GM23248 (cell line): Measurements from ENCODE around the gene ARFIP1. TPM values are rescaled to one million over a fixed set of nuclear protein-coding genes. Genes with fewer than 3 reads are reported as not detected.

Experiments
- DNase-seq: peaks from one replicate; pipeline ENCODE4 v3.0.0-alpha.2; 2015
- H2AFZ ChIP-seq: fragments of 200-600 bp; sonication (generic); 2 replicates; pipeline ENCODE4 v1.6.1; 2016; ENCODE audit warnings: antibody characterized with exemption
- H3F3A ChIP-seq: fragments of 200-600 bp; sonication (generic); 2 replicates; pipeline ENCODE4 v1.6.1; 2016; ENCODE audit warnings: mild to moderate bottlenecking, antibody characterized with exemption, mixed run types; ENCODE audit not compliant: insufficient read depth
- H3K27ac ChIP-seq: fragments of 200-600 bp; sonication (generic); 2 replicates; pipeline ENCODE4 v1.5.1; 2016; ENCODE audit warnings: mild to moderate bottlenecking
- H3K27me3 ChIP-seq: fragments of 200-600 bp; sonication (generic); replicated peaks from 2 replicates; pipeline ENCODE4 v1.6.1; 2016; ENCODE audit warnings: mild to moderate bottlenecking; ENCODE audit not compliant: insufficient read depth
- H3K36me3 ChIP-seq: fragments of 200-600 bp; sonication (generic); 2 replicates; pipeline ENCODE4 v1.6.1; 2016; ENCODE audit warnings: low read depth, mild to moderate bottlenecking
- H3K4me1 ChIP-seq: fragments of 200-600 bp; sonication (generic); 2 replicates; pipeline ENCODE4 v1.6.1; 2016; ENCODE audit warnings: mild to moderate bottlenecking; ENCODE audit not compliant: insufficient read depth
- H3K4me2 ChIP-seq: fragments of 200-600 bp; sonication (generic); one replicate; pipeline ENCODE4 v1.6.1; 2016; ENCODE audit warnings: mild to moderate bottlenecking; ENCODE audit not compliant: unreplicated experiment
- H3K4me3 ChIP-seq: fragments of 200-600 bp; sonication (generic); 2 replicates; pipeline ENCODE4 v1.5.1; 2016; ENCODE audit warnings: mild to moderate bottlenecking
- H3K79me2 ChIP-seq: fragments of 200-600 bp; sonication (generic); 2 replicates; pipeline ENCODE4 v1.6.1; 2016; ENCODE audit warnings: mild to moderate bottlenecking; ENCODE audit not compliant: insufficient read depth
- H3K9ac ChIP-seq: fragments of 200-600 bp; sonication (generic); 2 replicates; pipeline ENCODE4 v1.6.1; 2016; ENCODE audit warnings: mild to moderate bottlenecking
- H3K9me2 ChIP-seq: fragments of 200-600 bp; sonication (generic); 2 replicates; pipeline ENCODE4 v1.6.1; 2016; ENCODE audit warnings: mixed run types, mild to moderate bottlenecking, moderate library complexity; ENCODE audit not compliant: insufficient read depth
- H3K9me3 ChIP-seq: fragments of 200-600 bp; sonication (generic); one replicate; pipeline ENCODE4 v1.6.1; 2017; ENCODE audit warnings: low read depth
- H4K20me1 ChIP-seq: fragments of 200-600 bp; sonication (generic); 2 replicates; pipeline ENCODE4 v1.6.0; 2016; ENCODE audit not compliant: insufficient read depth
- EZH2 ChIP-seq: fragments of 200-600 bp; sonication (generic); IDR thresholded peaks from 2 replicates; pipeline ENCODE4 v1.6.1; 2018; ENCODE audit warnings: antibody characterized with exemption, mild to moderate bottlenecking; ENCODE audit not compliant: insufficient read depth, poor library complexity, severe bottlenecking
- EZH2phosphoT487 ChIP-seq: fragments of 200-600 bp; sonication (generic); IDR thresholded peaks from 2 replicates; pipeline ENCODE4 v1.6.1; 2018; ENCODE audit warnings: antibody characterized with exemption, moderate library complexity, mild to moderate bottlenecking, low read depth; ENCODE audit not compliant: insufficient read depth
- WGBS, 2 experiments: methylation state at CpG; one replicate each; pipeline ENCODE4 v1.1.6; 2015 to 2017; ENCODE audit warnings: low lambda C conversion rate in 2 of 2, low coverage in 1 of 2; ENCODE audit errors: missing lambda C conversion rate in 2 of 2; 5-methylcytosine and 5-hydroxymethylcytosine counted together
- in situ Hi-C: fragments of 300-500 bp; cut with MboI; formaldehyde crosslinking; loops from 2 replicates; pipeline ENCODE4 v1.15.0; 2020
- polyA plus RNA-seq: library from polyadenylated mRNA; unstranded; fragments of >200 nt; fragmentation: Nextera tagmentation; extraction: Ambion mirVana; gene quantifications from 2 replicates; pipeline ENCODE4 v1.2.1, GENCODE V29; 2016
- total RNA-seq: library from RNA; depleted of rRNA; stranded (reverse); fragments of >200 nt; shearing (Covaris generic); gene quantifications from 2 replicates; pipeline ENCODE4 v1.2.3, GENCODE V29; 2014

ARFIP1 gene
- total and polyA plus RNA-seq, 2 experiments from 2014 or later, result 40.7 to 61.4 TPM

DNA sequence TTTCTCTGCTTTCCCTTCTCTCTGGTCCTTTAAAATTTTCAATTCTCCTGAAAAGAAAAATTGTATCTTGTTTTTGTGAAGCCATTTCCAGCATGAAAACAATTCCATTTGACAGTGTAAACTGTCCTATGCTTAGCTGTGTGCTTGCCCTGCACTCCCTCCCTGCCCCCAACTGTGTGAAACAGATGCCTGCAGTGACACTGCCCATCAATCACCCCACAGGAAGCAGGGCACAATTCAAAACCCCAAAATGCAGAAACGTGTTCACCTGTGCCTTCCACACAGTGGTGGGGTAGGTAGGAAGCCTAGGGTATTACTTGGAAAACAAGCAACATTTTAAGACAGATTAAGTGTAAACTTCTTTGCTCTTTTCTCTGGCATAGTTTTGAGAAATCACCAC is 150.1 kb downstream of the ARFIP1 start:
- Histone ChIP-seq H3K4me3 (no peak overlapping the region), H4K20me1 (no peaks in the 10 kb centered on the region), H3K4me2 (no peak overlapping the region), H3K4me1 (no peaks in the 10 kb centered on the region), H3K36me3 (no peaks in the 10 kb centered on the region), H3K27me3 (no peaks in the 10 kb centered on the region), H3K9me2 (no peaks in the 10 kb centered on the region), H3K79me2 (no peaks in the 10 kb centered on the region), H2AFZ (no peak overlapping the region), H3K9me3 (no peaks in the 10 kb centered on the region), H3K9ac (no peak overlapping the region), H3K27ac (no peak overlapping the region), H3F3A (no peaks in the 10 kb centered on the region)
- TF ChIP-seq EZH2phosphoT487, result no peak
- no peak for TF ChIP-seq EZH2
- WGBS, 2 experiments, result 43 to 65% methylated on average over 1 of the region's 1 CpG
- in situ Hi-C loops, result no loop called here
- no peak for DNase-seq

DNA sequence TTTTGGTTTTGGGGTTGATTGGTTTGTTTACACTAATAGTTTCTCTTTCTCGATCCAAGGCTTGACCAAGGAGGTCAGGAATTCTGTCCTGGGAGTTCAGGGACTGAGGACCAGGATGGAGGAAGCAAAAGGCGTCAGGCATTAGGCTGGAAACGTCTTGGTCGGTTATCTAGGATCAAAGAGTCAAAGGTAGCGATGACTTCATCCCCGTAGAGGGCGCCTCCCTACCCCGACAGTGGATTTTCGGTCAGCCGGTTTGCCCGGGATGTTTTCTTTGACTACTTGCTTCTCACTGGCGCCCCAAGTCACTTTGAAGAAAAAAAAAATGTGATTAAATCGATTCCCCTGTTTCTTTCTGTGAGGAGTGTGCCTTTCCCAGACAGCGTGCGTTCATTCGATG is 155.4 kb downstream of the ARFIP1 start:
- H3K4me2 ChIP-seq, result no peak overlapping the region

DNA sequence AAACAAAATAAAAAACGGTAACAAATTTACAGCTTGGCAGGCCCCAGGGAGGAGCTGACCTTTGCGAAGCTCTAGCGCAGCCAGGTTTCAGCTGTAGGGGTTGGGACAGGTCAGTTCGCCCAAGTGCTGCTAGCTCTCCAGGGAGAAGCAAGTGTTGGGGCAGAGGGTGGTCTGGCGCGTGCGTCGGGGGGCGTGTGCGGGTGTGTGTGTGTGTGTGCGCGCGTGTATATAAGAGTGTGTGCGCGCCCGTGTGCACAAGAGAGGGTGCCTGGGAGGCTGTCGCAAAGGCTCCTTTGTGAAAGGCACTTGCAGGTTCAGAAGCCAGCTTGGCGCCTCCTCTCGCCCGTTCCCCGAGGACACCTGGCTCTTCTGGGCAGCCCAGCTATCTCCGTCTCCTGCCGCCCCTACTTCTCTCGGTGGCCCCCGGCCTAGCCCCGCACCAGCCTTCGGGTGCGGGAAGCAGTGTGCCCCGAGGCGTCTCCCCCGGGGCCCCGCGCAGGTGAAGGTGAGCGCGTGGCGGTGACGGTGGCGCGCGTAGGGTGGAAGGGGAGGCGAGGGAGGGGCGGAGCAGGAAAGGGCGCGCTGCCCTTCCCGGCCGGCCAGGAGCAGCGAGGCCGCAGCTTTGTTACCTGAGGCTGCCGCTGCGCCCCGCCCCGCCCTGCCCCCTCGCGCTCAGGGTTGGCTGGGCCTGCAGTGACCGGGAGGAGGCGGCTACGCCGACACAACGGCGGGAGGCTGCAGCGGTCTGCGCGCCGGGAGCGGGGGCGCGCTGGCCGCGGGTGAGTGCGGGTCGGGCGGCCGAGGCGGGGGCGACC is 156.1 kb downstream of the ARFIP1 start, which contains the start of gene FHDC1:
Gene FHDC1, plus strand, starts transcription at position 693 of the 815 bp plus-strand sequence. CDS start 6,735 bp downstream, outside the sequence.
- Histone ChIP-seq H3K4me2 (peak within 1 kb of the TSS; percentile 93), H4K20me1 (no peaks in the 10 kb centered on the region), H3K4me1 (no peaks in the 10 kb centered on the region), H3K79me2 (no peaks in the 10 kb centered on the region), H3F3A (no peaks in the 10 kb centered on the region), H3K9me2 (no peaks in the 10 kb centered on the region), H3K36me3 (no peaks in the 10 kb centered on the region), H2AFZ (peak within 1 kb of the TSS; percentile 84), H3K4me3 (peak within 1 kb of the TSS; percentile 79), H3K27me3 (0 out of 2 replicates have a peak, but pooled peaks cover 8% of the 10 kb centered on the region), H3K9ac (peak within 1 kb of the TSS; percentile 46), H3K27ac (no peak within 1 kb of the TSS), H3K9me3 (no peaks in the 10 kb centered on the region)
- peak; percentile 39 for DNase-seq
- in situ Hi-C loops, result no loop called here
- TF ChIP-seq EZH2phosphoT487 (no peak), EZH2 (no peak)
- WGBS, 2 experiments, result 12 to 14% methylated on average over 59 to 62 of the region's 75 CpGs

More for the DNA sequence above, 155.4 kb downstream of the ARFIP1 start:
- Histone ChIP-seq H3F3A (no peaks in the 10 kb centered on the region), H4K20me1 (no peaks in the 10 kb centered on the region), H3K79me2 (no peaks in the 10 kb centered on the region), H2AFZ (no peak overlapping the region), H3K4me1 (no peaks in the 10 kb centered on the region), H3K9me3 (no peaks in the 10 kb centered on the region), H3K4me3 (no peak overlapping the region), H3K27ac (no peak overlapping the region), H3K9me2 (no peaks in the 10 kb centered on the region), H3K27me3 (0 out of 2 replicates have a peak, but pooled peaks cover 8% of the 10 kb centered on the region), H3K36me3 (no peaks in the 10 kb centered on the region), H3K9ac (no peak overlapping the region)
- TF ChIP-seq EZH2 (no peak), EZH2phosphoT487 (no peak)
- in situ Hi-C loops, result no loop called here
- no peak for DNase-seq
- 71 to 78% methylated on average over 16 of the region's 16 CpGs for WGBS, 2 experiments

DNA sequence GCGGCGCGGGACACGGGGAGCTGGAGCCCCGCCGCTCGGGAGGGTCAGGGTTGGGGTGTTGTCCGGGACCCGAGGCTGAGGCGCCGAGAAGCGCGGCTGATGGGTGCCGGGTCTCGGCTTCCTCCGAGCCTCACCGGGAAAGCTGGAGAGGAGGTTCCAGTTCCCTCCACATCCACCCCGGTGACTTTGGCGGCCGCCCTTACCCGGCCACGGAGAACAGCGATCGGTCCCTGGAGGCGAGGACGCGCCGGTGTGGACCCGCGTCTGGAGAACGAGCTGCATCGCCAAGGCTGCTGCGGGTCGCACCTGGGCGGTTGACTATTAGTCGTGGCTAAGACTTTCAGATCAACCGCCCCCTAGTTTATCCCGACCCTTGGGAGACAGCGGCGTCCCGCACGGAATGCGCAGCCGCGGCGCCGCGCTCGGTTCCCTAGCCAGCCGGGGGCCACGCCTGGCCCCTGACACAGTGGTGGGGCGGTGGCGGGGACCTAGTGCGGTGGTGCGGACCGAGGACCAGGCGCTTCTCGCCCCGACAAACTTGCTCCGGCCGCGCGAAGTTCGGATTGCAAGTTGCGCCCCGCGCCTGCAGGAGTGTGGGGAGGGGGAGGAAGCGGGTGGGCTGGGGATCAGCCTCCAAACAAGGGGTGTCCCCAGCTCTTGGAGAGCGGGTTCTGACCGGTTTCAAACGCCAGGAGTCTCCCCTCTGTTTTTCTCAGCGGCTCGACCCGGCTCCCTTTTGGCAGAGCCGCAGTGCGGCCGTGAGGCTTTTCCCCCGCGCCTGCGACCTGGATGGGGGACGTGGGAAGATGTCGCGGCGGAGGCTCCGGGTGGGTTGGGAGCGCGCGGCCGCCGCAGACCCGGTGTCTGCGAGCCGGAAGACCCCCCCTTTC is 156.9 kb downstream of the ARFIP1 start:
- peak overlapping the region; percentile 84 for H2AFZ ChIP-seq
- WGBS, 2 experiments, result 1 to 2% methylated on average over 84 to 85 of the region's 93 CpGs
- no peaks in the 10 kb centered on the region for H4K20me1 ChIP-seq
- H3F3A ChIP-seq, result no peaks in the 10 kb centered on the region
- H3K4me2 ChIP-seq, result peak overlapping the region; percentile 93
- no peak overlapping the region for H3K27ac ChIP-seq
- peak; percentile 62 for DNase-seq
- no peaks in the 10 kb centered on the region for H3K36me3 ChIP-seq
- H3K79me2 ChIP-seq, result no peaks in the 10 kb centered on the region
- H3K27me3 ChIP-seq, result 0 out of 2 replicates have a peak, but pooled peaks cover 8% of the 10 kb centered on the region
- in situ Hi-C loops, result no loop called here
- no peaks in the 10 kb centered on the region for H3K9me3 ChIP-seq
- no peaks in the 10 kb centered on the region for H3K4me1 ChIP-seq
- peak overlapping the region; percentile 79 for H3K4me3 ChIP-seq
- peak overlapping the region; percentile 46 for H3K9ac ChIP-seq
- peak; percentile 24 for TF ChIP-seq EZH2
- TF ChIP-seq EZH2phosphoT487, result no peak
- H3K9me2 ChIP-seq, result no peaks in the 10 kb centered on the region
